ENCODE results near the gene ADAM15.

ADAM15 gene

GRCh38 chr1:155011437-155012025, 39.6 kb upstream of the ADAM15 start:
- no peak for DNase-seq (ENCODE audit: low read depth)

GRCh38 chr1:155012026-155012546, 39.0 kb upstream of the ADAM15 start:
- peak; percentile 86 for DNase-seq (ENCODE audit: low read depth)

GRCh38 chr1:155012776-155013602, 38.1 kb upstream of the ADAM15 start:
- no peak for DNase-seq (ENCODE audit: low read depth)

GRCh38 chr1:155013632-155014031, 37.5 kb upstream of the ADAM15 start:
- no peak for DNase-seq (ENCODE audit: low read depth)

- no peak for DNase-seq (ENCODE audit: low read depth)
These were observed 36.2 kb upstream of the ADAM15 start for GRCh38 chr1:155014709-155015508.

GRCh38 chr1:155015527-155016230, 35.4 kb upstream of the ADAM15 start:
- no peak for DNase-seq (ENCODE audit: low read depth)

- no peak for DNase-seq (ENCODE audit: low read depth)
These were observed 34.8 kb upstream of the ADAM15 start for GRCh38 chr1:155016231-155016831.

- peak; percentile 85 for DNase-seq (ENCODE audit: low read depth)
These were observed 33.8 kb upstream of the ADAM15 start for GRCh38 chr1:155017041-155017945.

- DNase-seq (ENCODE audit: low read depth): no peak
These were observed 33.2 kb upstream of the ADAM15 start for GRCh38 chr1:155017946-155018316.

- DNase-seq (ENCODE audit: low read depth): no peak
These were observed 32.3 kb upstream of the ADAM15 start for GRCh38 chr1:155018617-155019348.

GRCh38 chr1:155019377-155020245, 31.5 kb upstream of the ADAM15 start:
- DNase-seq (ENCODE audit: low read depth): no peak

GRCh38 chr1:155022136-155022926, 28.8 kb upstream of the ADAM15 start:
- DNase-seq (ENCODE audit: low read depth): no peak

GRCh38 chr1:155022927-155023236, 28.2 kb upstream of the ADAM15 start:
- DNase-seq (ENCODE audit: low read depth): no peak

GRCh38 chr1:155023627-155024026, 27.5 kb upstream of the ADAM15 start:
- DNase-seq (ENCODE audit: low read depth): no peak

- no peak for DNase-seq (ENCODE audit: low read depth)
These were observed 26.8 kb upstream of the ADAM15 start for GRCh38 chr1:155024315-155024714.

- no peak for DNase-seq (ENCODE audit: low read depth)
These were observed 25.0 kb upstream of the ADAM15 start for GRCh38 chr1:155026154-155026553.

GRCh38 chr1:155026588-155026987, 24.5 kb upstream of the ADAM15 start:
- DNase-seq (ENCODE audit: low read depth): no peak

All from fibroblast of gingiva (primary cell).